HFF-Myc (cell line): ENCODE measurements around the gene PUDP.

Experiments used
- DNase-seq: peaks from one replicate; pipeline ENCODE4 v3.0.0-alpha.2; 2011; ENCODE audit warnings: low read depth; ENCODE audit errors: extremely low read depth
- H3K4me3 ChIP-seq: replicated peaks from 2 replicates; pipeline ENCODE4 v1.5.1; 2011; ENCODE audit warnings: low read depth, mild to moderate bottlenecking, control low read depth, low read length
- CTCF ChIP-seq: IDR thresholded peaks from 2 replicates; pipeline ENCODE4 v1.5.1; 2012; ENCODE audit warnings: mild to moderate bottlenecking, low read depth, low read length, control low read depth; ENCODE audit errors: missing control alignments

PUDP gene

DNA sequence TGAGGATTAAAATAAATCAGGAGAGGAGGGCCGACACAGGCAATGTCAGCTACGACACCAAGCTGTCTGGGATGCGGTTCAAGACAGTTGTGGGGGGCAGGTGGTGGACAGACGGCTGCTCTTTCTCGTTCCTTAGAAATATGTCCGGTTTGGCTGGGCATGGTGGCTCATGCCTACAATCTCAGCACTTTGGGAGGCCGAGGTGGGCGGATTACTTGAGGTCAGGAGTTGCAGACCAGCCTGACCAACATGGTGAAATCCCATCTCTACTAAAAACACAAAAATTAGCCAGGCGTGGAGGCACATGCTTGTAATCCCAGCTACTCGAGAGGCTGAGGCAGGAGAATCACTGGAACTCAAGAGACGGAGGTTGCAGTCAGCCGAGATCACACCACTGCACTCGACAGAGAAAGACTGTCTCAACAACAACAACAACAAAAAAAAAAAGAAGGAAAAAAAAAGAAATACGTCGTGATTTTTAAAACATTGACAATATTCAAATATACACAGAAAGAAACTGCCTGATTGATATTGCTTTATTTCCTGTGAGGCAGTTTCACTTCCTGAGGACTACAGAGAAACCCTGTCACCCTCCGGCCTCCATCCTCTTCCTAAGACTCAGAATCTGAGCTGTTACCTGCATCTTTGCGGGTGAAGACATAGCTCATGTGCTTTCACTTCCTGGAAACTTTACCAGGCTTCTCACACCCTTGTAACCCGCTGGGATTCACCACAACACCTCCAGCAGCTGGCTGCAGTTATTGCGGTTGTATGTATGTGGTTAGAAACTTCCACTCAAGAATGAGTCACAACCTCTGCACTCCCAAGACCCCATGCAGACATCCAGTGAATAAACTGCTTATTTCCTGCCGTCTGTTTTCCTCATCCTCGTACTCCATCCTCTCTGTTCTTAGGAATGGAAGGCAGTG, 64.2 kb downstream of the PUDP start:
- peak; percentile 82 for DNase-seq
- no peak overlapping the region for H3K4me3 ChIP-seq
- no peak for TF ChIP-seq CTCF

GRCh38 chrX:7083021-7083420, 64.9 kb downstream of the PUDP start:
- no peak overlapping the region for H3K4me3 ChIP-seq
- no peak for TF ChIP-seq CTCF
- DNase-seq: no peak

- DNase-seq: no peak
- no peak for TF ChIP-seq CTCF
- H3K4me3 ChIP-seq: no peak overlapping the region
Measured at GRCh38 chrX:7082556-7082955, 65.4 kb downstream of the PUDP start.

- no peak for DNase-seq
- no peak for TF ChIP-seq CTCF
- no peak overlapping the region for H3K4me3 ChIP-seq
Measured at GRCh38 chrX:7077241-7078230, 70.4 kb downstream of the PUDP start.

- no peak overlapping the region for H3K4me3 ChIP-seq
- no peak for DNase-seq
- TF ChIP-seq CTCF: no peak
Measured at GRCh38 chrX:7076245-7076661, 71.7 kb downstream of the PUDP start.

DNA sequence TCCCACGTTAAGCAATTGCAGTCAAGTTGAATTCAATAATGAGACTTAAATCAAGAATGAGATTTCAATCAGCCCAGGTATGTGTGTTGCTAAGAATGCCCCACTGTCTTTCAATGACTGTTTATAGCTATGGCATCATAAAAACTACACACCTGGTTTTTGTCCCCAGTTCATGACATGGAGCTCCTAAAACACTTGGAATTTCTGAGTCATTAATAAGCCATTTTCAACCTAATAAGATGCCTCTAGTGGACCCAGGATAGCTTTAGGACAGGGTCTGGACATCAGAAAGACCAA, 73.1 kb downstream of the PUDP start:
- DNase-seq: no peak
- no peak overlapping the region for H3K4me3 ChIP-seq
- no peak for TF ChIP-seq CTCF
